Pulmonary artery endothelial cell (primary cell): ENCODE results near the gene PAX9. TPM values are rescaled to one million over a fixed set of nuclear protein-coding genes. Genes with fewer than 3 reads are reported as not detected.

Experiments
- DNase-seq: peaks from one replicate; pipeline ENCODE4 v3.0.0-alpha.2; 2011; ENCODE audit warnings: low read depth, low spot score
- total RNA-seq: library from RNA; depleted of rRNA; stranded (reverse); fragments of >200 nt; gene quantifications from 2 replicates; pipeline ENCODE4 v1.2.3, GENCODE V29; 2014

PAX9 gene
- total RNA-seq, 1 donor from 2014 or later: not detected

DNA sequence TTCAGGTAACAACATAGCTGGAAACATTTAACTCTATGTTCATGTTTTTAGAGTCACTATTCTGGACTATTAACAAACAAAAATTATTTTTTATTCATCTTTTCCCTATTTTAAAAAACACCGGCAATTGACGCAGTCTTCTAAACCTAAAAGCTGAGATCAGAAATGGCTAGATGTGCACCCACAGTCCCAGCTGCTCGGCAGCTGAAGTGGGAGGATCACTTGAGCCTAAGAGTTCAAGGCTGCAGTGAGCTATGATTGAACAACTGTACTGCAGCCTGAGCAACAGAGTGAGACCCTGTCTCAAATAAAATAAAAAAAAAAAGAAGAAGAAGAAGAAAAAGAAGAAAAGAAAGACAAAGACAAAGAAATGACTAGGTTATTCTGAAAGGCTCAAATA is 64.5 kb downstream of the PAX9 start:
- no peak for DNase-seq

Other genes with a start within 250 kb of the PAX9 start
- gene NKX2-1, start 141.6 kb upstream of the PAX9 start, total RNA-seq: not detected in 2 replicates
- gene NKX2-8, start 79.2 kb upstream of the PAX9 start, total RNA-seq: not detected in 2 replicates